ENCODE results near the gene CCDC188. TPM values are rescaled to one million over a fixed set of nuclear protein-coding genes. Genes with fewer than 3 reads are reported as not detected.

CCDC188 gene
- total RNA-seq, 1 experiment from 2014 or later: not detected

GRCh38 chr22:20136603-20136873 lies 14.3 kb downstream of the CCDC188 start:
- H3K4me3 Mint-ChIP-seq: no peak overlapping the region
- POLR2A ChIA-PET: no interaction called here
- DNase-seq (ENCODE audit: low spot score) (no peak), ATAC-seq (no peak)
- H3K36me3 Mint-ChIP-seq: no peaks in the 10 kb centered on the region
- no peaks in the 10 kb centered on the region for H3K27me3 Mint-ChIP-seq (ENCODE audit: low read depth)
- H3K4me1 Mint-ChIP-seq: 0 out of 2 replicates have a peak, but pooled peaks cover 6% of the 10 kb centered on the region
- CTCF ChIA-PET: interaction anchor here (1.0 to 2.8 kb wide), 2 partner anchors 18 to 102 kb away, joined by 3 to 10 read pairs; no protein-coding TSS in a partner anchor
- TF ChIP-seq FOXP4 (CRISPR knock-in tag; IDR thresholded peaks at IDR 0.05): no peak
- TF ChIP-seq NR2C2 (CRISPR knock-in tag; IDR thresholded peaks at IDR 0.05): no peak
- TF ChIP-seq, protein P1, sequence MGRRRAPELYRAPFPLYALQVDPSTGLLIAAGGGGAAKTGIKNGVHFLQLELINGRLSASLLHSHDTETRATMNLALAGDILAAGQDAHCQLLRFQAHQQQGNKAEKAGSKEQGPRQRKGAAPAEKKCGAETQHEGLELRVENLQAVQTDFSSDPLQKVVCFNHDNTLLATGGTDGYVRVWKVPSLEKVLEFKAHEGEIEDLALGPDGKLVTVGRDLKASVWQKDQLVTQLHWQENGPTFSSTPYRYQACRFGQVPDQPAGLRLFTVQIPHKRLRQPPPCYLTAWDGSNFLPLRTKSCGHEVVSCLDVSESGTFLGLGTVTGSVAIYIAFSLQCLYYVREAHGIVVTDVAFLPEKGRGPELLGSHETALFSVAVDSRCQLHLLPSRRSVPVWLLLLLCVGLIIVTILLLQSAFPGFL (CRISPR knock-in tag; IDR thresholded peaks at IDR 0.05; ENCODE audit: borderline replicate concordance): no peak
- no peak for TF ChIP-seq NR1H2 (CRISPR knock-in tag; IDR thresholded peaks at IDR 0.05)
- TF ChIP-seq ZNF263 (CRISPR knock-in tag; IDR thresholded peaks at IDR 0.05; ENCODE audit: low read depth): no peak
- TF ChIP-seq, protein P2, sequence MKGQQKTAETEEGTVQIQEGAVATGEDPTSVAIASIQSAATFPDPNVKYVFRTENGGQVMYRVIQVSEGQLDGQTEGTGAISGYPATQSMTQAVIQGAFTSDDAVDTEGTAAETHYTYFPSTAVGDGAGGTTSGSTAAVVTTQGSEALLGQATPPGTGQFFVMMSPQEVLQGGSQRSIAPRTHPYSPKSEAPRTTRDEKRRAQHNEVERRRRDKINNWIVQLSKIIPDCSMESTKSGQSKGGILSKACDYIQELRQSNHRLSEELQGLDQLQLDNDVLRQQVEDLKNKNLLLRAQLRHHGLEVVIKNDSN (CRISPR knock-in tag; IDR thresholded peaks at IDR 0.05): no peak
- no peak for TF ChIP-seq RELA (CRISPR knock-in tag; IDR thresholded peaks at IDR 0.05; ENCODE audit: borderline replicate concordance)
- no peak for TF ChIP-seq ATF6 (CRISPR knock-in tag; IDR thresholded peaks at IDR 0.05)
- no peak for TF ChIP-seq NFYB (CRISPR knock-in tag; conservative IDR thresholded peaks at IDR 0.05; ENCODE audit: low read depth)
- TF ChIP-seq, protein P3, sequence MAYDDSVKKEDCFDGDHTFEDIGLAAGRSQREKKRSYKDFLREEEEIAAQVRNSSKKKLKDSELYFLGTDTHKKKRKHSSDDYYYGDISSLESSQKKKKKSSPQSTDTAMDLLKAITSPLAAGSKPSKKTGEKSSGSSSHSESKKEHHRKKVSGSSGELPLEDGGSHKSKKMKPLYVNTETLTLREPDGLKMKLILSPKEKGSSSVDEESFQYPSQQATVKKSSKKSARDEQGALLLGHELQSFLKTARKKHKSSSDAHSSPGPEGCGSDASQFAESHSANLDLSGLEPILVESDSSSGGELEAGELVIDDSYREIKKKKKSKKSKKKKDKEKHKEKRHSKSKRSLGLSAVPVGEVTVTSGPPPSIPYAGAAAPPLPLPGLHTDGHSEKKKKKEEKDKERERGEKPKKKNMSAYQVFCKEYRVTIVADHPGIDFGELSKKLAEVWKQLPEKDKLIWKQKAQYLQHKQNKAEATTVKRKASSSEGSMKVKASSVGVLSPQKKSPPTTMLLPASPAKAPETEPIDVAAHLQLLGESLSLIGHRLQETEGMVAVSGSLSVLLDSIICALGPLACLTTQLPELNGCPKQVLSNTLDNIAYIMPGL (CRISPR knock-in tag; IDR thresholded peaks at IDR 0.05): no peak
- TF ChIP-seq ZNF671 (CRISPR knock-in tag; IDR thresholded peaks at IDR 0.05): no peak
- TF ChIP-seq TP53 (CRISPR knock-in tag; IDR thresholded peaks at IDR 0.05): no peak
- TF ChIP-seq, protein P4, sequence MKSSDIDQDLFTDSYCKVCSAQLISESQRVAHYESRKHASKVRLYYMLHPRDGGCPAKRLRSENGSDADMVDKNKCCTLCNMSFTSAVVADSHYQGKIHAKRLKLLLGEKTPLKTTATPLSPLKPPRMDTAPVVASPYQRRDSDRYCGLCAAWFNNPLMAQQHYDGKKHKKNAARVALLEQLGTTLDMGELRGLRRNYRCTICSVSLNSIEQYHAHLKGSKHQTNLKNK (CRISPR knock-in tag; IDR thresholded peaks at IDR 0.05): no peak
- no peak for TF ChIP-seq ZNF512 (CRISPR knock-in tag; IDR thresholded peaks at IDR 0.05; ENCODE audit: borderline replicate concordance)
- H3K9me3 Mint-ChIP-seq: no peaks in the 10 kb centered on the region
- H3K27ac Mint-ChIP-seq: peak overlapping the region; percentile 86; the same call in 1 of the 2 replicates

Measured in WTC11 (cell line).